Uterine smooth muscle cell (primary cell): ENCODE results near the gene AFP. TPM values are rescaled to one million over a fixed set of nuclear protein-coding genes. Genes with fewer than 3 reads are reported as not detected.

Experiments used
- total RNA-seq: library from RNA; depleted of rRNA; stranded (reverse); fragments of >200 nt; gene quantifications from 2 replicates; pipeline ENCODE4 v1.2.3, GENCODE V29; 2014

AFP gene
- total RNA-seq, result 1.2 and 1.7 TPM in 2 replicates

DNA sequence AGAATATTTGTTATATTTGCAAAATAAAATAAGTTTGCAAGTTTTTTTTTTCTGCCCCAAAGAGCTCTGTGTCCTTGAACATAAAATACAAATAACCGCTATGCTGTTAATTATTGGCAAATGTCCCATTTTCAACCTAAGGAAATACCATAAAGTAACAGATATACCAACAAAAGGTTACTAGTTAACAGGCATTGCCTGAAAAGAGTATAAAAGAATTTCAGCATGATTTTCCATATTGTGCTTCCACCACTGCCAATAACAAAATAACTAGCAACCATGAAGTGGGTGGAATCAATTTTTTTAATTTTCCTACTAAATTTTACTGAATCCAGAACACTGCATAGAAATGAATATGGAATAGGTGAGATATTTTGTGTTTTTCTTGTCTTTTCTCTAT is at the start of gene AFP:
Gene AFP, plus strand, starts transcription at position 238 of the 400 bp plus-strand sequence. Its CDS starts 42 bp downstream, at position 280.

GRCh38 chr4:73404042-73404441 is 32.0 kb upstream of the AFP start, which contains the start of gene ALB:
TSS of gene ALB (plus strand) at chr4:73404287. CDS start at chr4:73404328, 41 bp downstream.

DNA sequence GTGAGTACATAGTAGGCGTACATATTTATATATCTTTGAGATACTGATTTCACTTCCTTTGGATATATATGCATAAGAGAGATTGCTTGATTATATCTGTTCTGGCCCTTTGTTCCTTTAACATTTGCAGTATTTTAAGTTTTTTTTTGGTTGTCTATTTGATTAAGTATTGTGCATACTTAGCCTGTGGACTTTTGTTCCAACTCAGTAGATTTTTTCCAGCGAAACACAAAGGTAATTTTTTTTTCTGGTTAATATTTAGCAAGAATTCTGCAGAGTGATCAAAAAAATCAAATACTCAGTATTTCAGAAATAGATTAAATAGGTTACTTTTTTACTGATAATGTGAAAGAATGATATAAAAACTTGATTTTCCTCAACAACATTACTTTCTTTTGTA is 45.3 kb downstream of the AFP start, which contains the start of gene AFM:
Gene AFM, plus strand, starts transcription at position 388 of the 400 bp plus-strand sequence. CDS start 31 bp downstream, outside the sequence.

Other genes with a start within 250 kb of the AFP start
- 45.6 and 60.6 TPM in 2 replicates for gene ANKRD17, start 177.4 kb upstream of the AFP start, total RNA-seq
- gene ALB, start 31.9 kb upstream of the AFP start, total RNA-seq, result 0.12 TPM in 1 of 2 replicates, not detected in the other
- not detected in 2 replicates for gene AFM, start 45.5 kb downstream of the AFP start, total RNA-seq
- not detected in 2 replicates for gene RASSF6, start 184.2 kb downstream of the AFP start, total RNA-seq